RPMI7951 (cell line): ENCODE measurements around the gene ZNF121. TPM values are rescaled to one million over a fixed set of nuclear protein-coding genes. Genes with fewer than 3 reads are reported as not detected.
A peak's percentile ranks its signal among the peaks of the same experiment; 100 is the strongest.
"Not testable (repeated sequence)": the region's sequence is repeated elsewhere in the genome, so short reads cannot be mapped to it uniquely, and the experiment has no call there.

Experiments used
- DNase-seq: peaks from one replicate; pipeline ENCODE4 v3.0.0-alpha.2; 2012; ENCODE audit warnings: low read depth
- total RNA-seq: library from RNA; depleted of rRNA; stranded (reverse); fragments of >200 nt; shearing (Covaris generic); gene quantifications from 2 replicates; pipeline ENCODE4 v1.2.3, GENCODE V29; 2014; rRNA removed

ZNF121 gene
- total RNA-seq = 29.2 and 31.8 TPM in 2 replicates

GRCh38 chr19:9584073-9584833 lies at the start of gene ZNF121:
Gene ZNF121 (minus strand): TSS chr19:9584504. CDS start chr19:9568097, 16,407 bp downstream.
- peak; percentile 83 for DNase-seq

GRCh38 chr19:9627856-9628255 lies 43.6 kb upstream of the ZNF121 start:
- no peak for DNase-seq

- no peak for DNase-seq
Observed at GRCh38 chr19:9622531-9622930, 38.2 kb upstream of the ZNF121 start.

GRCh38 chr19:9621156-9622037 lies 37.1 kb upstream of the ZNF121 start, which contains the start of gene ZNF561:
Gene ZNF561 (minus strand): TSS chr19:9621232. CDS start chr19:9619456, 1,776 bp downstream.
- DNase-seq = peak; percentile 89

GRCh38 chr19:9620842-9621155 lies 36.5 kb upstream of the ZNF121 start:
- DNase-seq = no peak

GRCh38 chr19:9615844-9616243 lies 31.5 kb upstream of the ZNF121 start:
- DNase-seq = no peak

- DNase-seq = no peak
Observed at GRCh38 chr19:9610484-9611113, 26.3 kb upstream of the ZNF121 start.

- DNase-seq = no peak
Observed at GRCh38 chr19:9608912-9609311, 24.6 kb upstream of the ZNF121 start.

- DNase-seq = peak; percentile 72
Observed at GRCh38 chr19:9597027-9597426, 12.7 kb upstream of the ZNF121 start.

- peak; percentile 57 for DNase-seq
Observed at GRCh38 chr19:9586764-9587163, 2.5 kb upstream of the ZNF121 start.

- DNase-seq = not testable (repeated sequence)
Observed at GRCh38 chr19:9582081-9582725, 2.1 kb downstream of the ZNF121 start.

GRCh38 chr19:9580728-9581127 lies 3.6 kb downstream of the ZNF121 start:
- DNase-seq = no peak

GRCh38 chr19:9570255-9570654 lies 14.0 kb downstream of the ZNF121 start:
- no peak for DNase-seq

- no peak for DNase-seq
Observed at GRCh38 chr19:9566729-9567128, 17.6 kb downstream of the ZNF121 start.

GRCh38 chr19:9565900-9566705 lies 18.2 kb downstream of the ZNF121 start:
- DNase-seq = peak; percentile 26

GRCh38 chr19:9552536-9553274 lies 31.6 kb downstream of the ZNF121 start:
- no peak for DNase-seq

GRCh38 chr19:9547870-9548269 lies 36.4 kb downstream of the ZNF121 start:
- no peak for DNase-seq

- DNase-seq = not testable (repeated sequence)
Observed at GRCh38 chr19:9541281-9541680, 43.0 kb downstream of the ZNF121 start.

GRCh38 chr19:9539921-9540320 lies 44.4 kb downstream of the ZNF121 start:
- not testable (repeated sequence) for DNase-seq

- not testable (repeated sequence) for DNase-seq
Observed at GRCh38 chr19:9539201-9539600, 45.1 kb downstream of the ZNF121 start.
